HUES48 (cell line): ENCODE measurements around the gene NOL12.

Source experiments
- H3K27ac ChIP-seq: one replicate; pipeline ENCODE4 v1.7.0; 2013; ENCODE audit warnings: low read depth, low read length, inconsistent platforms
- H3K27me3 ChIP-seq: 2 replicates; pipeline ENCODE4 v1.6.1; 2013; ENCODE audit warnings: mild to moderate bottlenecking, low read length; ENCODE audit not compliant: control insufficient read depth, insufficient read depth
- H3K36me3 ChIP-seq: 2 replicates; pipeline ENCODE4 v1.6.1; 2013; ENCODE audit warnings: low read length; ENCODE audit not compliant: control insufficient read depth, insufficient read depth
- H3K4me1 ChIP-seq: 2 replicates; pipeline ENCODE4 v1.6.1; 2013; ENCODE audit warnings: mild to moderate bottlenecking, low read length; ENCODE audit not compliant: control insufficient read depth, insufficient read depth
- H3K4me3 ChIP-seq: 2 replicates; pipeline ENCODE4 v1.5.1; 2013; ENCODE audit warnings: mild to moderate bottlenecking, low read depth, low read length
- H3K9ac ChIP-seq: 2 replicates; pipeline ENCODE4 v1.6.1; 2013; ENCODE audit warnings: mild to moderate bottlenecking, low read depth, low read length, moderate library complexity
- H3K9me3 ChIP-seq: 2 replicates; pipeline ENCODE4 v1.6.1; 2013; ENCODE audit warnings: low read length; ENCODE audit not compliant: control insufficient read depth, insufficient read depth

NOL12 gene

GRCh38 chr22:37686002-37686982, at the start of gene NOL12:
NOL12 (plus strand) TSS chr22:37686343; CDS start chr22:37686393, 50 bp downstream.
- no peaks in the 10 kb centered on the region for H3K27me3 ChIP-seq
- peak within 1 kb of the TSS; percentile 92 for H3K4me3 ChIP-seq
- peak within 1 kb of the TSS; percentile 90 for H3K27ac ChIP-seq
- no peaks in the 10 kb centered on the region for H3K4me1 ChIP-seq
- H3K9ac ChIP-seq: peak within 1 kb of the TSS; percentile 82
- no peaks in the 10 kb centered on the region for H3K9me3 ChIP-seq
- peaks cover 30% of the 10 kb centered on the region for H3K36me3 ChIP-seq

- H3K4me1 ChIP-seq: peaks cover 39% of the 10 kb centered on the region
- no peak overlapping the region for H3K27ac ChIP-seq
- no peaks in the 10 kb centered on the region for H3K27me3 ChIP-seq
- H3K36me3 ChIP-seq: peaks cover 13% of the 10 kb centered on the region
- no peak overlapping the region for H3K4me3 ChIP-seq
- H3K9ac ChIP-seq: no peak overlapping the region
- no peaks in the 10 kb centered on the region for H3K9me3 ChIP-seq
Measured at GRCh38 chr22:37636949-37637273, 49.2 kb upstream of the NOL12 start.

- H3K27ac ChIP-seq: peak overlapping the region; percentile 68
- H3K27me3 ChIP-seq: no peaks in the 10 kb centered on the region
- H3K4me3 ChIP-seq: peak overlapping the region; percentile 71; the same call in 1 of the 2 replicates
- peaks cover 8% of the 10 kb centered on the region for H3K36me3 ChIP-seq
- peaks cover 31% of the 10 kb centered on the region for H3K4me1 ChIP-seq
- no peaks in the 10 kb centered on the region for H3K9me3 ChIP-seq
- 0 out of 2 replicates have a peak overlapping the region, but pooled peaks have one; percentile 53 for H3K9ac ChIP-seq
Measured at GRCh38 chr22:37638391-37639069, 47.6 kb upstream of the NOL12 start.

GRCh38 chr22:37639070-37639760, 46.9 kb upstream of the NOL12 start, which contains the start of gene SH3BP1:
SH3BP1 (plus strand) TSS chr22:37639669; CDS start chr22:37639788, 119 bp downstream.
- Histone ChIP-seq H3K9ac (peak within 1 kb of the TSS; percentile 53; the same call in 1 of the 2 replicates), H3K27ac (peak within 1 kb of the TSS; percentile 68), H3K27me3 (no peaks in the 10 kb centered on the region), H3K4me3 (peak within 1 kb of the TSS; percentile 71), H3K4me1 (peaks cover 24% of the 10 kb centered on the region), H3K36me3 (peaks cover 14% of the 10 kb centered on the region), H3K9me3 (no peaks in the 10 kb centered on the region)

GRCh38 chr22:37639771-37640590, 46.2 kb upstream of the NOL12 start:
- H3K27ac ChIP-seq: peak overlapping the region; percentile 68
- H3K36me3 ChIP-seq: peaks cover 21% of the 10 kb centered on the region

GRCh38 chr22:37640591-37641560, 45.3 kb upstream of the NOL12 start:
- Histone ChIP-seq H3K4me1 (peaks cover 18% of the 10 kb centered on the region; the same call in 1 of the 2 replicates), H3K4me3 (peak overlapping the region; percentile 71), H3K27me3 (no peaks in the 10 kb centered on the region), H3K9ac (no peak overlapping the region; the same call in 1 of the 2 replicates), H3K36me3 (peaks cover 29% of the 10 kb centered on the region), H3K9me3 (no peaks in the 10 kb centered on the region), H3K27ac (no peak overlapping the region)

More at GRCh38 chr22:37639771-37640590, 46.2 kb upstream of the NOL12 start:
- no peak overlapping the region; the same call in 1 of the 2 replicates for H3K9ac ChIP-seq
- no peaks in the 10 kb centered on the region for H3K9me3 ChIP-seq
- H3K4me1 ChIP-seq: peaks cover 18% of the 10 kb centered on the region; the same call in 1 of the 2 replicates
- H3K27me3 ChIP-seq: no peaks in the 10 kb centered on the region
- H3K4me3 ChIP-seq: peak overlapping the region; percentile 71

- Histone ChIP-seq H3K9ac (no peak overlapping the region), H3K27ac (no peak overlapping the region)
Measured at GRCh38 chr22:37641561-37641949, 44.6 kb upstream of the NOL12 start.

GRCh38 chr22:37643225-37643847, 42.8 kb upstream of the NOL12 start:
- Histone ChIP-seq H3K4me1 (peaks cover 12% of the 10 kb centered on the region; the same call in 1 of the 2 replicates), H3K9me3 (no peaks in the 10 kb centered on the region), H3K27ac (no peak overlapping the region), H3K4me3 (no peak overlapping the region), H3K27me3 (no peaks in the 10 kb centered on the region), H3K36me3 (peaks cover 46% of the 10 kb centered on the region), H3K9ac (no peak overlapping the region)

More at GRCh38 chr22:37641561-37641949, 44.6 kb upstream of the NOL12 start:
- Histone ChIP-seq H3K36me3 (peaks cover 31% of the 10 kb centered on the region), H3K27me3 (no peaks in the 10 kb centered on the region), H3K9me3 (no peaks in the 10 kb centered on the region), H3K4me1 (peaks cover 17% of the 10 kb centered on the region; the same call in 1 of the 2 replicates), H3K4me3 (no peak overlapping the region)

- H3K9me3 ChIP-seq: no peaks in the 10 kb centered on the region
- no peak overlapping the region for H3K9ac ChIP-seq
- H3K36me3 ChIP-seq: peaks cover 64% of the 10 kb centered on the region
- H3K4me3 ChIP-seq: no peak overlapping the region
- H3K27ac ChIP-seq: no peak overlapping the region
- H3K4me1 ChIP-seq: no peaks in the 10 kb centered on the region
- no peaks in the 10 kb centered on the region for H3K27me3 ChIP-seq
Measured at GRCh38 chr22:37647317-37647716, 38.8 kb upstream of the NOL12 start.
